Measurements from ENCODE around the gene MSL2.

DNA sequence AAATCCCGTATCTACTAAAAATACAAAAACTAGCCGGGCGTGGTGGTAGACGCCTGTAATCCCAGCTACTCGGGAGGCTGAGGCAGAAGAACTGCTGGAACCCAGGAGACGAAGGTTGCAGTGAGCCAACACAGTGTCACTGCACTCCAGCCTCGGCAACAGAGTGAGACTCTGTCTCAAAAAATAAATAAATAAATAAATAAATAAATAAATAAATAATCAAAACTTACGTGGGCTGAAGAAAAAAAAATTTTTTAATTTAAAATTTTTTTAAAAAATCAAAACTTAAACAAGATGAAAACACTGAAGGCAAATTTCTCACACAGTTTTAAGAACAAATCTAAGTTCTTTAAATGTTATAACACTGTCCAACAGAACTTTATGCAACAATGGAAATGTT, 14.4 kb downstream of the MSL2 start:
- TF ChIP-seq TAF1 (IDR thresholded peaks at IDR 0.05; ENCODE audit: low read depth, low read length), result no peak
- no peak for TF ChIP-seq POLR2AphosphoS5 (IDR thresholded peaks at IDR 0.05; ENCODE audit: low read depth, low read length)
- no peak for TF ChIP-seq POLR2A (IDR thresholded peaks at IDR 0.05; ENCODE audit: low read depth, low read length)

Measured in GM12891 (cell line).